Measurements from ENCODE around the gene SYVN1. TPM values are rescaled to one million over a fixed set of nuclear protein-coding genes. Genes with fewer than 3 reads are reported as not detected.

The SYVN1 gene
- total and polyA plus RNA-seq, 10 donors, result 35.1 to 152 (median 98.6) TPM

DNA sequence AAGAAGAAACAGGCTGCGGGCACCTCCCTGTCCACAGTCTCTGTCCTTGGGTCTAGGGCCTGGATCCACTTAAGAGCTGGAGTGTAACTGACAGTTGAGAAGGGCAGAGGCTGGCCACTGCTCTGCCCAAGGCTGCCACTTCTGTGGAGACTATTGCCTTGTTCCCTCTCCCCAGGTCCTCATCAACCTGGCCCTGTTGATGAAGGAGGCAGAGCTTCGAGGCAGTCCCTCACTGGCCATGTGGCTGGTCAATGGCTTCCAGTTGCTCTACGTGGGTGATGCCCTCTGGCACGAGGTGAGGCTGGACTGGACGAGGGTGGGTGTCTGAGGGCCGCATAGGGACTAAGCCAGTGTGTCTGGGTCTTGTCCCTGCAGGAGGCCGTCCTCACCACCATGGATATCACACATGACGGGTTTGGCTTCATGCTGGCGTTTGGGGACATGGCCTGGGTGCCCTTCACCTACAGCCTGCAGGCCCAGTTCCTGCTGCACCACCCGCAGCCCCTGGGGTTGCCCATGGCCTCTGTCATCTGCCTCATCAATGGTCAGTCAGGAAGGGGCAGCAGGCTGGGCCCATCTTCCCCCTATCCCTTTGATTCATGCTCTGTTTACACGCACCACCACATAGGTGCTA is 19.7 kb downstream of the SYVN1 start:
- H3K36me3 ChIP-seq, result peaks cover 0 to 42% (median 28%) of the 10 kb centered on the region in 6 donors
- H3K4me3 ChIP-seq, result no peak overlapping the region
- intact Hi-C loops (cut with DNase I; ENCODE audit: low total_unique reads), result loop anchor here (5.0 kb wide), 1 partner anchor 68 kb away; the partner anchor contains the start of gene CAPN1
- peak; percentile 72 for DNase-seq
- no peak overlapping the region for H3K27ac ChIP-seq
- H3K27me3 ChIP-seq (replicated peaks in 1 of 7), result no peaks in the 10 kb centered on the region
- 78 to 97% (median 93%) methylated on average over 8 to 11 of the region's 11 CpGs for WGBS, 5 donors
- TF ChIP-seq, protein P1, sequence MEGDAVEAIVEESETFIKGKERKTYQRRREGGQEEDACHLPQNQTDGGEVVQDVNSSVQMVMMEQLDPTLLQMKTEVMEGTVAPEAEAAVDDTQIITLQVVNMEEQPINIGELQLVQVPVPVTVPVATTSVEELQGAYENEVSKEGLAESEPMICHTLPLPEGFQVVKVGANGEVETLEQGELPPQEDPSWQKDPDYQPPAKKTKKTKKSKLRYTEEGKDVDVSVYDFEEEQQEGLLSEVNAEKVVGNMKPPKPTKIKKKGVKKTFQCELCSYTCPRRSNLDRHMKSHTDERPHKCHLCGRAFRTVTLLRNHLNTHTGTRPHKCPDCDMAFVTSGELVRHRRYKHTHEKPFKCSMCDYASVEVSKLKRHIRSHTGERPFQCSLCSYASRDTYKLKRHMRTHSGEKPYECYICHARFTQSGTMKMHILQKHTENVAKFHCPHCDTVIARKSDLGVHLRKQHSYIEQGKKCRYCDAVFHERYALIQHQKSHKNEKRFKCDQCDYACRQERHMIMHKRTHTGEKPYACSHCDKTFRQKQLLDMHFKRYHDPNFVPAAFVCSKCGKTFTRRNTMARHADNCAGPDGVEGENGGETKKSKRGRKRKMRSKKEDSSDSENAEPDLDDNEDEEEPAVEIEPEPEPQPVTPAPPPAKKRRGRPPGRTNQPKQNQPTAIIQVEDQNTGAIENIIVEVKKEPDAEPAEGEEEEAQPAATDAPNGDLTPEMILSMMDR (IDR thresholded peaks at IDR 0.05 in 8 of 11, conservative IDR thresholded peaks at IDR 0.05 in 3 of 11), result no peak
- peak in 2 of 3 donors; percentile 19 to 55 for TF ChIP-seq POLR2AphosphoS5 (IDR thresholded peaks at IDR 0.05)
- TF ChIP-seq POLR2A (IDR thresholded peaks at IDR 0.05), result no peak
- H3K4me1 ChIP-seq, result peaks cover 43 to 93% (median 71%) of the 10 kb centered on the region in 6 donors
- no peaks in the 10 kb centered on the region for H3K9me3 ChIP-seq

DNA sequence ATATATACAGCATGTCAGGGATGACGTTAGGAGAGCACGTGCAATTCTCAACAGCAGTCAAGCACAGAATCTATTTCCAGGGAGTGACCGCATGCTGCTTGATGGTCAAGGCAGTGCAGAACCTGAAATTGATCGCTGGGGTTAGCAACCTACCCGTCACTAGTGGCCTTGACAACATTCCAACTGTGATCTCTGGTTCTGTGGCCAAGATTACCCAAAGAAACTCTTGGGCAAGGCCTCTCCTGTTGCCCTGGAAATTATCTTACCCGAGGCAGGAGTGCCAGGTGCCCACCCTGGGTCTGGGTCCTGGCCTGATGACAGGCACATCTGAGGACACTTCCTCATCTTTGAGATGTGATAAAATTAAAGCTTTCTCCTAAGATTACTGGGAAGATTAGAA is 20.5 kb downstream of the SYVN1 start:
- Histone ChIP-seq H3K36me3 (peaks cover 0 to 42% (median 28%) of the 10 kb centered on the region in 6 donors), H3K9me3 (no peaks in the 10 kb centered on the region), H3K4me3 (peak overlapping the region in 1 of 8 donors; percentile 77), H3K27ac (no peak overlapping the region), H3K4me1 (peaks cover 43 to 85% (median 68%) of the 10 kb centered on the region in 6 donors), H3K27me3 (replicated peaks in 1 of 7) (no peaks in the 10 kb centered on the region)
- WGBS, 5 donors, result 77 to 86% (median 80%) methylated on average over 6 of the region's 6 CpGs
- DNase-seq, result peak; percentile 35
- intact Hi-C loops (cut with DNase I; ENCODE audit: low total_unique reads), result no loop called here
- TF ChIP-seq POLR2AphosphoS5 (IDR thresholded peaks at IDR 0.05) (no peak), POLR2A (IDR thresholded peaks at IDR 0.05) (no peak)
- TF ChIP-seq, protein P1 (IDR thresholded peaks at IDR 0.05 in 8 of 11, conservative IDR thresholded peaks at IDR 0.05 in 3 of 11), result no peak

DNA sequence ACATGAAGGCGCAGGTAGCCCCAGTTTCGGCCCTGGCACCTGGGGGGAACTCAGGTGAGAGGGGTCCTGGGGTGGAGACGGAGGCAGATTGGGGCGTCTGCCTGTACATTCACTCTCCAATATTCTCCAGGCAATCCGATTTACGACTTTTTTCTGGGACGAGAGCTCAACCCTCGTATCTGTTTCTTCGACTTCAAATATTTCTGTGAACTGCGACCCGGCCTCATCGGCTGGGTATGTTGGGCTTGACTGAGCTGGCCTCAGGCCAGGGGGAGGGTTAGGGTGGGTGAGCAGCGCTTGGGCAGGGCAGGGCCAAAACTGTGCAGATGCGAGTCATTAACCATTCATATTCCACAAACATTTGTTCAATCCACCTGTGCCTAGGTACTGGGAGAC is 21.0 kb downstream of the SYVN1 start:
- no peaks in the 10 kb centered on the region for H3K9me3 ChIP-seq
- 29 to 50% (median 32%) methylated on average over 14 of the region's 14 CpGs for WGBS, 5 donors
- no peak for DNase-seq
- no peaks in the 10 kb centered on the region for H3K27me3 ChIP-seq (replicated peaks in 1 of 7)
- peak overlapping the region in 5 of 8 donors; percentile 35 to 84 (median 77) for H3K27ac ChIP-seq
- H3K4me3 ChIP-seq, result peak overlapping the region in 7 of 8 donors; percentile 56 to 77 (median 57)
- H3K4me1 ChIP-seq, result peaks cover 43 to 80% (median 65%) of the 10 kb centered on the region in 6 donors
- intact Hi-C loops (cut with DNase I; ENCODE audit: low total_unique reads), result no loop called here
- peaks cover 0 to 42% (median 28%) of the 10 kb centered on the region in 6 donors for H3K36me3 ChIP-seq
- TF ChIP-seq, protein P1 (IDR thresholded peaks at IDR 0.05 in 8 of 11, conservative IDR thresholded peaks at IDR 0.05 in 3 of 11), result no peak
- TF ChIP-seq POLR2A (IDR thresholded peaks at IDR 0.05) (no peak), POLR2AphosphoS5 (IDR thresholded peaks at IDR 0.05) (no peak)

DNA sequence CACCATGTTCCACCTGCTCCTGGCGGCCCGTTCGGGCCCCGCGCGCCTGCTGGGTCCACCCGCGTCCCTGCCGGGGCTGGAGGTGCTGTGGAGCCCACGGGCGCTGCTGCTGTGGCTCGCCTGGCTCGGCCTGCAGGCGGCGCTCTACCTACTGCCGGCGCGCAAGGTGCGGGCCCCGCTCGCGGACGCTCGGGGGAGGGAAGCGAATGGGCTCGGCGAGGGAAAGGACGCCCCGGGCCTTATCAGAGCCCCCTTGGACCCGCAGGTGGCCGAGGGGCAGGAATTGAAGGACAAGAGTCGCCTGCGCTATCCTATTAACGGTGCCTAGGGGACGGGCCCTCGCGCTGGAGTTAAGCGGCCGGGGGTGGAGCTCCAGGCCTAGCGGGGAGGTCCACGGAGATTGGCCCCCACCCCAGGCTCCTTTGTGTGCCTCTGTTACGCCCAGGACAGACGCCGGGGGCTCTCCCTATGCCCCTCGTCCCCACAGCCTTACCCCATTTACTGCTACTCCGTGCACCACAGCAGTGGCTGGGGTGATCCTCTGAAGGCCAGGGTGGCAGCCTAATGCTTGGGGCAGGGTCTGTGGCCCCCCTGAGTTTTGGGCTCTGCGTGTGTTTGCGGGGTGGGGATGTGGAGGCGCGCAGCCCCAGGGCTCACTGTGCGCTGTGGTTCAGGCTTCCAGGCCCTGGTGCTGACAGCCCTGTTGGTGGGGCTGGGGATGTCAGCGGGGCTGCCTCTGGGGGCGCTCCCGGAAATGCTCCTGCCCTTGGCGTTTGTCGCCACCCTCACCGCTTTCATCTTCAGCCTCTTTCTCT is 21.6 kb downstream of the SYVN1 start:
- intact Hi-C loops (cut with DNase I; ENCODE audit: low total_unique reads), result no loop called here
- H3K4me3 ChIP-seq, result peak overlapping the region; percentile 54 to 77 (median 57)
- no peaks in the 10 kb centered on the region for H3K9me3 ChIP-seq
- TF ChIP-seq POLR2AphosphoS5 (IDR thresholded peaks at IDR 0.05) (peak; percentile 81 to 89 (median 83)), POLR2A (IDR thresholded peaks at IDR 0.05) (no peak)
- TF ChIP-seq, protein P1 (IDR thresholded peaks at IDR 0.05 in 8 of 11, conservative IDR thresholded peaks at IDR 0.05 in 3 of 11), result peak; percentile 66 to 98 (median 95)
- no peaks in the 10 kb centered on the region for H3K27me3 ChIP-seq (replicated peaks in 1 of 7)
- H3K4me1 ChIP-seq, result peaks cover 40 to 74% (median 59%) of the 10 kb centered on the region in 6 donors
- DNase-seq, result peak; percentile 95
- WGBS, 5 donors, result 1 to 2% (median 1%) methylated on average over 24 to 57 of the region's 57 CpGs
- peaks cover 0 to 42% (median 30%) of the 10 kb centered on the region in 6 donors for H3K36me3 ChIP-seq
- H3K27ac ChIP-seq, result peak overlapping the region; percentile 35 to 84 (median 76)
